Cardiac fibroblast (primary cell): ENCODE results near the gene LGI4.
A peak's percentile ranks its signal among the peaks of the same experiment; 100 is the strongest.

Experiments
- DNase-seq, 2 donors: peaks; one replicate each; pipeline versions ENCODE4 v3.0.0 to v3.0.0-alpha.2; 2010; ENCODE audit warnings: low read depth in 2 of 2
- H3K4me3 ChIP-seq, 2 donors: replicated peaks in 1 of 2; 1 replicate in 1 of 2; 2 replicates in 1 of 2; pipeline ENCODE4 v1.5.1; 2011; ENCODE audit warnings: low read depth in 2 of 2, low read length in 2 of 2, mild to moderate bottlenecking in 2 of 2, moderate library complexity in 1 of 2
- TF ChIP-seq, protein P1 (sequence below): IDR thresholded peaks from one replicate; pipeline ENCODE4 v1.5.1; 2011; ENCODE audit warnings: low read depth, mild to moderate bottlenecking, low read length, inconsistent platforms

LGI4 gene

DNA sequence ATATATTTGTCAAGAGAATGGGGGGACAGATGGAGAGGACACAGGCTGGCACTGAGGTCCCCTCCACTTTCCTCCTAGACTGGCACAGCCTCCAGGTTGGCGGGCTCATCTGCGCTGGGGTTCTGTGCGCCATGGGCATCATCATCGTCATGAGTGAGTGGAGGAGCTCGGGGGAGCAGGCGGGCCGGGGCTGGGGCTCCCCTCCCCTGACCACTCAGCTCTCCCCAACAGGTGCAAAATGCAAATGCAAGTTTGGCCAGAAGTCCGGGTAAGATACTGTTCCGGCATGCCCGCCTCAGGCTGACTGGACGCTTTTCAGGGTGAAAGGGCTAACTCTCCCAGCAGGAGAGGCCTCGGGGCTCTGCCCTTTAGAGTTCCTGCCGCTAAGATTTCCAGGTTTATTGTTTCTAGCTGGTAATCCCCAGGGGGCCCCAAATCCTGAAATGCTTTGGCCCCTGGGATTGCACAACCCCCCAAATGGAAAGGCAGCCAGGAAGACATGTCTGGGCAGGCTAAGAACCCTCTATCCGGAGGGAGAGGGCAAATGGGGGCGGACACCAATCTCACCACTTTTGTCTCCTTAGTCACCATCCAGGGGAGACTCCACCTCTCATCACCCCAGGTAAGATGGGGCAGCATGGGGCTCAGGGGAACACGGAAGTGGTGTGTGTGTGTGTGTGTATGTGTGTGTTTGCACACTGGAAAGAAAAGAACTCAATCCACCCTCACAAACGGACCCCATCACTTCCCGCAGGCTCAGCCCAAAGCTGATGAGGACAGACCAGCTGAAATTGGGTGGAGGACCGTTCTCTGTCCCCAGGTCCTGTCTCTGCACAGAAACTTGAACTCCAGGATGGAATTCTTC, 11.9 kb downstream of the LGI4 start:
- TF ChIP-seq, protein P1, sequence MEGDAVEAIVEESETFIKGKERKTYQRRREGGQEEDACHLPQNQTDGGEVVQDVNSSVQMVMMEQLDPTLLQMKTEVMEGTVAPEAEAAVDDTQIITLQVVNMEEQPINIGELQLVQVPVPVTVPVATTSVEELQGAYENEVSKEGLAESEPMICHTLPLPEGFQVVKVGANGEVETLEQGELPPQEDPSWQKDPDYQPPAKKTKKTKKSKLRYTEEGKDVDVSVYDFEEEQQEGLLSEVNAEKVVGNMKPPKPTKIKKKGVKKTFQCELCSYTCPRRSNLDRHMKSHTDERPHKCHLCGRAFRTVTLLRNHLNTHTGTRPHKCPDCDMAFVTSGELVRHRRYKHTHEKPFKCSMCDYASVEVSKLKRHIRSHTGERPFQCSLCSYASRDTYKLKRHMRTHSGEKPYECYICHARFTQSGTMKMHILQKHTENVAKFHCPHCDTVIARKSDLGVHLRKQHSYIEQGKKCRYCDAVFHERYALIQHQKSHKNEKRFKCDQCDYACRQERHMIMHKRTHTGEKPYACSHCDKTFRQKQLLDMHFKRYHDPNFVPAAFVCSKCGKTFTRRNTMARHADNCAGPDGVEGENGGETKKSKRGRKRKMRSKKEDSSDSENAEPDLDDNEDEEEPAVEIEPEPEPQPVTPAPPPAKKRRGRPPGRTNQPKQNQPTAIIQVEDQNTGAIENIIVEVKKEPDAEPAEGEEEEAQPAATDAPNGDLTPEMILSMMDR: no peak
- no peak for DNase-seq
- H3K4me3 ChIP-seq: no peak overlapping the region

DNA sequence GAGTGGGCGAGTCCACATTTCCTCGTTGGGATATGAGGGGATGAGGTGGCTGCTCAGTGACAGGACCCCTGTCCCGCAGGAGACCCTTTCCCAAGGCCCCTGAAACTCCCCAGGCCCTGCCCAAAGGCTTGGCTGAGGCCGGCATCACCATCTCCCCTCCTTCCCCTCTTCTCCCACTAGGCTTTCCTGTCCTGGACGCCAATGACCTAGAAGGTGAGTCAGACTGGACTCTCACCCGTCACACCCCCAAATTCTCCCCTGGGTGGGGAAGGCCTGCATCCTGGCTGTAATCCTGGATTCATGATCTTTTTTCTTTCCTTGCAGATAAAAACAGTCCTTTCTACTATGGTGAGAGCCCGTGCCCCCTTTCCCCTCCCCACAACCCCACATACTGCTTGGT, 14.0 kb downstream of the LGI4 start:
- TF ChIP-seq, protein P1: no peak
- DNase-seq: peak in 1 of 2 donors; percentile 28
- H3K4me3 ChIP-seq: no peak overlapping the region

DNA sequence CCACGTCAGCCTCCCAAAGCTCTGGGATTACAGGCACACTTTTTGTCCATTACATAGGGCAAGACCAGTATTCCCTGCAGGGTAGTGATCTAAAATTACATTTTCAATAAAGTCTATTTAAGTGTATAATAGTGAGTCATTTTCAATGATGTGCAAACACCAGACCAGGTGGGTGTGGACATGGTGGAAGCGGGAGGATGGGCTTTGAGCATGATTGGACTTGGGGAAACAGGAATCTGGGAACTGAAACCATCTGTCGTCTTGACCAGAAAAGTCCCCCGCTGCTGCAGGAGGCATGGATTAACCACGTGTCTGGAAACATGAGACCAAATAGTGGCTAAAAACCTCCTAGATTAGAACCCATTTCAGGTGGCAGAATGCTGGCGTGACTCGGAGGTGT, 14.4 kb downstream of the LGI4 start:
- H3K4me3 ChIP-seq: no peak overlapping the region
- TF ChIP-seq, protein P1: no peak

GRCh38 chr19:35119578-35120155, 15.2 kb downstream of the LGI4 start:
- TF ChIP-seq, protein P1: no peak
- no peak for DNase-seq
- H3K4me3 ChIP-seq: no peak overlapping the region

More for the DNA sequence above, 14.4 kb downstream of the LGI4 start:
- DNase-seq: peak; percentile 34 to 70

DNA sequence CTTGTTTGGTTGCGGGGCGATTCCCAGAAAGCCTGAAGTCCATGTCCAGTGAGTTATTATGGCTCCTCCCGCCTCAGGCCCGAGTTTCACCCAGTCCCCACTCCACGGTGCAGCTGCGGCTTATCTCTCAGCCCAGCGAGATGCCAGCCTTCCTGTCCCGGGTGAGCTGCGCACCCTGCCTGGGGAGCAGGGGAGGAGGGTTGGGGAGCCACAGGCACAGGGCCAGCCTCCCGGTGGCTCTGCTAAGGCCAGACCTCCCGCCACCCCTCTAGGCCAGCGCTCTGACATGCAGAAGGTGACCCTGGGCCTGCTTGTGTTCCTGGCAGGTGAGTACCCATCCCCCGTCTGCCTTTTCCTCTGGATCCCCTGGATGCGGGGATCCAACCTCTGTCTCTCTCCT, 15.8 kb downstream of the LGI4 start:
- DNase-seq: no peak
- H3K4me3 ChIP-seq: no peak overlapping the region
- TF ChIP-seq, protein P1: no peak

DNA sequence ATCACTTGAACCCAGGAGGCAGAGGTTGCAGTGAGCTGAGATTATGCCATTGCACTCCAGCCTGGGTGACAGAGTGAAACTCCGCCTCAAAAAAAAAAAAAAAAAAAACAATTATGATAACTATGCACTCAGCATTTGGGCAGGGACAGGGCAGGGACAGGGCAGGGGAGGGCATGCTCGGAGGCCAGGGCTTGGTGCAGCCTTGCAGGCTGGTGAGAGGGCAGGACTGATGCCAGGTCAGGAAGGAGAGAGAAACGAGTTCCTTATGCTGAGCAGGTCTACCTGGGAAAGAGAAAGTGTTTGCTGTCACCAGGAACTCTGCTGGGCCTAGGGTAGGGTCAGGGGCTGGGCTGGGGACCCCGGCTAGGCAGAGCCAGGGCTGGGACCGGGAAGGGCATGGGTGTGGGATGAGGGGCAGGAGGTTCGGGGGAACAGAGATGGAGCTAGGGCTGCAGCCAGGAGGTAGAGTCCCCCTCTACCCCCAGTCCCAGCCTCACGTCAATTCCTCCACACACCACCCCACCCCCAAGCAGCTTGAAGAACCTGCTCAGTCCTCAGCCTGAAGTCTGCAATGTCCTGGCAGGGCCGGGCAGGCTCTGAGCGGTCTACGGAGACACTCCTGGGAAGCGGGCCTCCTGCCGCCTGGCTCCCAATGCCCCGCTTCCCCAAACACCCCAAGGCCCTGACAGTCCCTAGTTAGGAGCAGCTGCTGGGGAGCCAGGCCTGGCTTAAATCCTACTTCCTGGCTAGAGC, 16.4 kb downstream of the LGI4 start:
- no peak for DNase-seq
- H3K4me3 ChIP-seq: no peak overlapping the region
- TF ChIP-seq, protein P1: no peak
